ENCODE measurements around the gene BABAM1.

The BABAM1 gene
- 12.7 to 16.5 (median 14.9) reads per million in 3 donors for total RNA-seq

GRCh38 chr19:17266975-17267788 is at the start of gene BABAM1:
Gene BABAM1 (plus strand): TSS chr19:17267443. CDS start chr19:17268807, 1,364 bp downstream.
- Histone ChIP-seq H3K4me3 (ENCODE audit: insufficient read depth, low read depth, low read length, poor library complexity, severe bottlenecking) (peak within 1 kb of the TSS; percentile 76), H3K9me3 (ENCODE audit: control insufficient read depth, low read length) (no peaks in the 10 kb centered on the region), H3K4me1 (ENCODE audit: control insufficient read depth, insufficient read depth, low read length, poor library complexity, severe bottlenecking) (peaks cover 9% of the 10 kb centered on the region), H3K27me3 (replicated peaks; ENCODE audit: control insufficient read depth, insufficient read depth, low read length, poor library complexity, severe bottlenecking) (no peaks in the 10 kb centered on the region), H3K36me3 (ENCODE audit: control insufficient read depth, insufficient read depth, low read length) (peaks cover 16% of the 10 kb centered on the region), H3K27ac (ENCODE audit: insufficient read depth, low read length, poor library complexity, severe bottlenecking) (peak within 1 kb of the TSS; percentile 69)
- peak; percentile 89 to 94 (median 93) for DNase-seq

- H3K4me1 ChIP-seq (ENCODE audit: control insufficient read depth, insufficient read depth, low read length, poor library complexity, severe bottlenecking): peaks cover 6% of the 10 kb centered on the region
- H3K4me3 ChIP-seq (ENCODE audit: insufficient read depth, low read depth, low read length, poor library complexity, severe bottlenecking): no peak overlapping the region
- no peaks in the 10 kb centered on the region for H3K27me3 ChIP-seq (replicated peaks; ENCODE audit: control insufficient read depth, insufficient read depth, low read length, poor library complexity, severe bottlenecking)
- H3K27ac ChIP-seq (ENCODE audit: insufficient read depth, low read length, poor library complexity, severe bottlenecking): no peak overlapping the region
- H3K36me3 ChIP-seq (ENCODE audit: control insufficient read depth, insufficient read depth, low read length): peaks cover 13% of the 10 kb centered on the region
- DNase-seq: no peak
- no peaks in the 10 kb centered on the region for H3K9me3 ChIP-seq (ENCODE audit: control insufficient read depth, low read length)
Observed at GRCh38 chr19:17219286-17219685, 48.0 kb upstream of the BABAM1 start.

- Histone ChIP-seq H3K4me3 (ENCODE audit: insufficient read depth, low read depth, low read length, poor library complexity, severe bottlenecking) (no peak overlapping the region), H3K9me3 (ENCODE audit: control insufficient read depth, low read length) (no peaks in the 10 kb centered on the region), H3K4me1 (ENCODE audit: control insufficient read depth, insufficient read depth, low read length, poor library complexity, severe bottlenecking) (no peaks in the 10 kb centered on the region), H3K27me3 (replicated peaks; ENCODE audit: control insufficient read depth, insufficient read depth, low read length, poor library complexity, severe bottlenecking) (no peaks in the 10 kb centered on the region), H3K36me3 (ENCODE audit: control insufficient read depth, insufficient read depth, low read length) (peaks cover 13% of the 10 kb centered on the region), H3K27ac (ENCODE audit: insufficient read depth, low read length, poor library complexity, severe bottlenecking) (no peak overlapping the region)
- no peak for DNase-seq
Observed at GRCh38 chr19:17220207-17220758, 47.0 kb upstream of the BABAM1 start.

GRCh38 chr19:17225053-17225452 is 42.2 kb upstream of the BABAM1 start:
- Histone ChIP-seq H3K36me3 (ENCODE audit: control insufficient read depth, insufficient read depth, low read length) (no peaks in the 10 kb centered on the region), H3K9me3 (ENCODE audit: control insufficient read depth, low read length) (no peaks in the 10 kb centered on the region), H3K4me1 (ENCODE audit: control insufficient read depth, insufficient read depth, low read length, poor library complexity, severe bottlenecking) (peaks cover 9% of the 10 kb centered on the region), H3K4me3 (ENCODE audit: insufficient read depth, low read depth, low read length, poor library complexity, severe bottlenecking) (no peak overlapping the region), H3K27ac (ENCODE audit: insufficient read depth, low read length, poor library complexity, severe bottlenecking) (no peak overlapping the region), H3K27me3 (replicated peaks; ENCODE audit: control insufficient read depth, insufficient read depth, low read length, poor library complexity, severe bottlenecking) (no peaks in the 10 kb centered on the region)
- DNase-seq: no peak

GRCh38 chr19:17226002-17226933 is 41.0 kb upstream of the BABAM1 start, which contains the start of gene OCEL1:
Gene OCEL1 (plus strand): TSS chr19:17226226. CDS start chr19:17226248, 22 bp downstream.
- peak; percentile 92 to 95 (median 93) for DNase-seq
- peak within 1 kb of the TSS; percentile 65 for H3K27ac ChIP-seq (ENCODE audit: insufficient read depth, low read length, poor library complexity, severe bottlenecking)
- H3K4me1 ChIP-seq (ENCODE audit: control insufficient read depth, insufficient read depth, low read length, poor library complexity, severe bottlenecking): peaks cover 9% of the 10 kb centered on the region
- H3K9me3 ChIP-seq (ENCODE audit: control insufficient read depth, low read length): no peaks in the 10 kb centered on the region
- no peaks in the 10 kb centered on the region for H3K36me3 ChIP-seq (ENCODE audit: control insufficient read depth, insufficient read depth, low read length)
- no peaks in the 10 kb centered on the region for H3K27me3 ChIP-seq (replicated peaks; ENCODE audit: control insufficient read depth, insufficient read depth, low read length, poor library complexity, severe bottlenecking)
- H3K4me3 ChIP-seq (ENCODE audit: insufficient read depth, low read depth, low read length, poor library complexity, severe bottlenecking): peak within 1 kb of the TSS; percentile 77

GRCh38 chr19:17227798-17228367 is 39.4 kb upstream of the BABAM1 start:
- no peaks in the 10 kb centered on the region for H3K27me3 ChIP-seq (replicated peaks; ENCODE audit: control insufficient read depth, insufficient read depth, low read length, poor library complexity, severe bottlenecking)
- DNase-seq: no peak
- H3K36me3 ChIP-seq (ENCODE audit: control insufficient read depth, insufficient read depth, low read length): no peaks in the 10 kb centered on the region
- no peak overlapping the region for H3K4me3 ChIP-seq (ENCODE audit: insufficient read depth, low read depth, low read length, poor library complexity, severe bottlenecking)
- H3K9me3 ChIP-seq (ENCODE audit: control insufficient read depth, low read length): no peaks in the 10 kb centered on the region
- H3K27ac ChIP-seq (ENCODE audit: insufficient read depth, low read length, poor library complexity, severe bottlenecking): no peak overlapping the region
- peaks cover 9% of the 10 kb centered on the region for H3K4me1 ChIP-seq (ENCODE audit: control insufficient read depth, insufficient read depth, low read length, poor library complexity, severe bottlenecking)

GRCh38 chr19:17229890-17230289 is 37.4 kb upstream of the BABAM1 start:
- Histone ChIP-seq H3K4me1 (ENCODE audit: control insufficient read depth, insufficient read depth, low read length, poor library complexity, severe bottlenecking) (peaks cover 13% of the 10 kb centered on the region), H3K27me3 (replicated peaks; ENCODE audit: control insufficient read depth, insufficient read depth, low read length, poor library complexity, severe bottlenecking) (no peaks in the 10 kb centered on the region), H3K4me3 (ENCODE audit: insufficient read depth, low read depth, low read length, poor library complexity, severe bottlenecking) (no peak overlapping the region), H3K9me3 (ENCODE audit: control insufficient read depth, low read length) (no peaks in the 10 kb centered on the region), H3K27ac (ENCODE audit: insufficient read depth, low read length, poor library complexity, severe bottlenecking) (no peak overlapping the region), H3K36me3 (ENCODE audit: control insufficient read depth, insufficient read depth, low read length) (no peaks in the 10 kb centered on the region)
- DNase-seq: no peak

GRCh38 chr19:17232258-17232657 is 35.0 kb upstream of the BABAM1 start:
- Histone ChIP-seq H3K4me3 (ENCODE audit: insufficient read depth, low read depth, low read length, poor library complexity, severe bottlenecking) (no peak overlapping the region), H3K4me1 (ENCODE audit: control insufficient read depth, insufficient read depth, low read length, poor library complexity, severe bottlenecking) (peaks cover 8% of the 10 kb centered on the region), H3K9me3 (ENCODE audit: control insufficient read depth, low read length) (no peaks in the 10 kb centered on the region), H3K27ac (ENCODE audit: insufficient read depth, low read length, poor library complexity, severe bottlenecking) (no peak overlapping the region), H3K27me3 (replicated peaks; ENCODE audit: control insufficient read depth, insufficient read depth, low read length, poor library complexity, severe bottlenecking) (no peaks in the 10 kb centered on the region), H3K36me3 (ENCODE audit: control insufficient read depth, insufficient read depth, low read length) (no peaks in the 10 kb centered on the region)
- no peak for DNase-seq

- no peaks in the 10 kb centered on the region for H3K27me3 ChIP-seq (replicated peaks; ENCODE audit: control insufficient read depth, insufficient read depth, low read length, poor library complexity, severe bottlenecking)
- no peaks in the 10 kb centered on the region for H3K9me3 ChIP-seq (ENCODE audit: control insufficient read depth, low read length)
- peak in 2 of 3 donors; percentile 21 to 37 for DNase-seq
- peaks cover 8% of the 10 kb centered on the region for H3K4me1 ChIP-seq (ENCODE audit: control insufficient read depth, insufficient read depth, low read length, poor library complexity, severe bottlenecking)
- H3K27ac ChIP-seq (ENCODE audit: insufficient read depth, low read length, poor library complexity, severe bottlenecking): peak overlapping the region; percentile 55
- peak overlapping the region; percentile 74 for H3K4me3 ChIP-seq (ENCODE audit: insufficient read depth, low read depth, low read length, poor library complexity, severe bottlenecking)
- H3K36me3 ChIP-seq (ENCODE audit: control insufficient read depth, insufficient read depth, low read length): no peaks in the 10 kb centered on the region
Observed at GRCh38 chr19:17234911-17235299, 32.3 kb upstream of the BABAM1 start.
